WERI-Rb-1 (cell line): ENCODE data around the gene STAC.

Experiments
- DNase-seq: peaks from one replicate; pipeline ENCODE4 v3.0.0-alpha.2; 2020
- H3K27ac ChIP-seq: fragments of 250-450 bp; sonication (Bioruptor Pico); 2 replicates; pipeline ENCODE4 v1.5.1; 2020; ENCODE audit warnings: mild to moderate bottlenecking, moderate library complexity
- H3K27me3 ChIP-seq: fragments of 250-450 bp; sonication (Bioruptor Pico); 2 replicates; pipeline ENCODE4 v1.5.1; 2021; ENCODE audit warnings: mild to moderate bottlenecking, low read depth, moderate library complexity; ENCODE audit not compliant: insufficient read depth, severe bottlenecking
- H3K36me3 ChIP-seq: fragments of 250-450 bp; sonication (Bioruptor Pico); 2 replicates; pipeline ENCODE4 v1.5.1; 2020; ENCODE audit warnings: mild to moderate bottlenecking, moderate library complexity
- H3K4me3 ChIP-seq: 2 replicates; pipeline ENCODE4 v1.5.1; 2011; ENCODE audit warnings: low read depth, mild to moderate bottlenecking, control low read depth, low read length
- H3K9me3 ChIP-seq: fragments of 250-450 bp; sonication (Bioruptor Pico); 2 replicates; pipeline ENCODE4 v1.5.1; 2021; ENCODE audit warnings: mild to moderate bottlenecking, moderate library complexity; ENCODE audit not compliant: severe bottlenecking
- CTCF ChIP-seq: IDR thresholded peaks from 2 replicates; pipeline ENCODE4 v1.5.1; 2011; ENCODE audit warnings: low read depth, mild to moderate bottlenecking, control low read depth, inconsistent platforms, low read length

STAC gene

GRCh38 chr3:36399933-36400332 is 19.6 kb downstream of the STAC start:
- peak overlapping the region; percentile 60 for H3K27ac ChIP-seq
- TF ChIP-seq CTCF: no peak
- DNase-seq: no peak
- no peaks in the 10 kb centered on the region for H3K36me3 ChIP-seq
- no peaks in the 10 kb centered on the region for H3K9me3 ChIP-seq
- no peaks in the 10 kb centered on the region for H3K27me3 ChIP-seq
- no peak overlapping the region for H3K4me3 ChIP-seq

GRCh38 chr3:36401056-36401455 is 20.8 kb downstream of the STAC start:
- no peak for TF ChIP-seq CTCF
- peak overlapping the region; percentile 60 for H3K27ac ChIP-seq
- DNase-seq: no peak

GRCh38 chr3:36403661-36404060 is 23.4 kb downstream of the STAC start:
- Histone ChIP-seq H3K27ac (no peak overlapping the region), H3K4me3 (no peak overlapping the region), H3K9me3 (no peaks in the 10 kb centered on the region), H3K36me3 (no peaks in the 10 kb centered on the region), H3K27me3 (no peaks in the 10 kb centered on the region)
- DNase-seq: no peak
- no peak for TF ChIP-seq CTCF

More at GRCh38 chr3:36401056-36401455, 20.8 kb downstream of the STAC start:
- H3K36me3 ChIP-seq: no peaks in the 10 kb centered on the region
- no peak overlapping the region for H3K4me3 ChIP-seq
- no peaks in the 10 kb centered on the region for H3K9me3 ChIP-seq
- H3K27me3 ChIP-seq: no peaks in the 10 kb centered on the region

- H3K36me3 ChIP-seq: no peaks in the 10 kb centered on the region
- no peak overlapping the region for H3K27ac ChIP-seq
- H3K9me3 ChIP-seq: no peaks in the 10 kb centered on the region
- TF ChIP-seq CTCF: no peak
- H3K27me3 ChIP-seq: no peaks in the 10 kb centered on the region
- no peak for DNase-seq
- no peak overlapping the region for H3K4me3 ChIP-seq
Measured at GRCh38 chr3:36405190-36405589, 24.9 kb downstream of the STAC start.

GRCh38 chr3:36408146-36408545 is 27.8 kb downstream of the STAC start:
- peak; percentile 29; the same call in 1 of the 2 replicates for TF ChIP-seq CTCF
- H3K27ac ChIP-seq: no peak overlapping the region
- no peak for DNase-seq
- no peaks in the 10 kb centered on the region for H3K27me3 ChIP-seq
- H3K9me3 ChIP-seq: no peaks in the 10 kb centered on the region
- no peak overlapping the region for H3K4me3 ChIP-seq
- H3K36me3 ChIP-seq: no peaks in the 10 kb centered on the region

GRCh38 chr3:36409862-36410261 is 29.6 kb downstream of the STAC start:
- no peak overlapping the region for H3K27ac ChIP-seq
- H3K36me3 ChIP-seq: no peaks in the 10 kb centered on the region
- peaks cover 1% of the 10 kb centered on the region for H3K9me3 ChIP-seq
- DNase-seq: no peak
- TF ChIP-seq CTCF: no peak
- no peaks in the 10 kb centered on the region for H3K27me3 ChIP-seq
- no peak overlapping the region for H3K4me3 ChIP-seq
